HCT116 (cell line): ENCODE measurements around the gene CCDC3. TPM values are rescaled to one million over a fixed set of nuclear protein-coding genes. Genes with fewer than 3 reads are reported as not detected.

Experiments used
- ATAC-seq: fragments of 200-7000 bp; cut with Tn5 transposase; 2 replicates; pipeline ENCODE4 v1.9.1; 2020; ENCODE audit warnings: mild to moderate bottlenecking, moderate library complexity
- BruUV-seq: library from RNA; stranded (reverse); fragments of 400-500 nt; replicated peaks from 2 replicates; lab custom pipeline; 2021; lab: Mats Ljungman, UMichigan
- CTCF ChIA-PET: fragments of 300-600 bp; sonication (Branson Sonifier 250); formaldehyde crosslinking; loops from one replicate; lab custom pipeline; 2021; ENCODE audit warnings: antibody characterized with exemption; lab: Charles Lee
- POLR2A ChIA-PET: fragments of 300-600, 350-600 bp; sonication (Branson Sonifier 250); formaldehyde crosslinking; loops from one replicate; lab custom pipeline; 2021; ENCODE audit warnings: antibody characterized with exemption; lab: Charles Lee
- RAD21 ChIA-PET, 2 experiments: fragments of 300-600 bp; sonication (Branson Sonifier 250); formaldehyde crosslinking; loops; one replicate each; lab custom pipeline; 2023; ENCODE audit warnings: low total read pairs in 2 of 2; ENCODE audit not compliant: uncharacterized antibody in 2 of 2, unreplicated experiment in 2 of 2, low non-redundant PET in 1 of 2; lab: Charles Lee
- DNase-seq: peaks from one replicate; pipeline ENCODE4 v3.0.0-alpha.2; 2010; ENCODE audit warnings: low read depth, low spot score
- H2AFZ ChIP-seq: fragments of 200-600 bp; shearing (Covaris generic), sonication (generic); 2 replicates; pipeline ENCODE4 v1.6.1; 2017; ENCODE audit warnings: low read depth, mixed run types, mixed read lengths, antibody characterized with exemption, low read length; ENCODE audit not compliant: poor library complexity, severe bottlenecking
- H3K27ac ChIP-seq: 2 replicates; pipeline ENCODE4 v1.5.1; 2012; ENCODE audit warnings: low read depth, low read length
- H3K27me3 ChIP-seq: fragments of 200-600 bp; sonication (generic); 2 replicates; pipeline ENCODE4 v1.6.1; 2016; ENCODE audit warnings: mixed run types, low read length, mixed read lengths; ENCODE audit not compliant: insufficient read depth
- H3K36me3 ChIP-seq, 2 experiments: fragments of 200-500 bp in 1 of 2; fragments of 200-600 bp in 1 of 2; sonication (Bioruptor generic) in 1 of 2; sonication (generic) in 1 of 2; 2 replicates each; pipeline versions ENCODE4 v1.5.1 to v1.6.1; 2014 to 2016; ENCODE audit warnings: low read length in 2 of 2, inconsistent platforms in 1 of 2, mixed read lengths in 1 of 2, mixed run types in 1 of 2; ENCODE audit not compliant: insufficient read depth in 2 of 2, control insufficient read depth in 1 of 2
- H3K4me1 ChIP-seq, 2 experiments: fragments of 200-600 bp in 1 of 2; sonication (generic) in 1 of 2; 2 replicates each; pipeline versions ENCODE4 v1.5.1 to v1.6.1; 2012 to 2017; ENCODE audit warnings: low read length in 2 of 2, inconsistent platforms in 1 of 2, mild to moderate bottlenecking in 1 of 2, mixed read lengths in 1 of 2, mixed run types in 1 of 2, moderate library complexity in 1 of 2; ENCODE audit not compliant: insufficient read depth in 2 of 2, control insufficient read depth in 1 of 2
- H3K4me2 ChIP-seq: fragments of 200-600 bp; sonication (generic); 2 replicates; pipeline ENCODE4 v1.6.1; 2017; ENCODE audit warnings: mixed run types, low read length, mixed read lengths
- H3K4me3 ChIP-seq, 2 experiments: fragments of 200-600 bp in 1 of 2; sonication (generic) in 1 of 2; replicated peaks in 1 of 2; 2 replicates each; pipeline ENCODE4 v1.5.1; 2011 to 2016; ENCODE audit warnings: low read length in 2 of 2, control low read depth in 1 of 2, low read depth in 1 of 2, mild to moderate bottlenecking in 1 of 2, mixed read lengths in 1 of 2, mixed run types in 1 of 2
- H3K79me2 ChIP-seq: fragments of 200-600 bp; sonication (generic); 2 replicates; pipeline ENCODE4 v1.6.1; 2017; ENCODE audit warnings: mild to moderate bottlenecking, mixed run types, low read length, moderate library complexity, mixed read lengths; ENCODE audit not compliant: insufficient read depth
- H3K9ac ChIP-seq: fragments of 200-600 bp; sonication (generic); 2 replicates; pipeline ENCODE4 v1.6.1; 2016; ENCODE audit warnings: low read length, mixed read lengths
- H3K9me2 ChIP-seq: fragments of 200-600 bp; sonication (generic), shearing (Covaris generic); 2 replicates; pipeline ENCODE4 v1.6.1; 2017; ENCODE audit warnings: mixed run types, mild to moderate bottlenecking, moderate library complexity; ENCODE audit not compliant: insufficient read depth
- H3K9me3 ChIP-seq, 2 experiments: fragments of 200-500 bp in 1 of 2; fragments of 200-600 bp in 1 of 2; sonication (Bioruptor generic) in 1 of 2; sonication (generic) in 1 of 2; 2 replicates each; pipeline ENCODE4 v1.6.1; 2014 to 2017; ENCODE audit warnings: low read length in 2 of 2, mixed read lengths in 2 of 2, inconsistent platforms in 1 of 2, low read depth in 1 of 2, mild to moderate bottlenecking in 1 of 2, mixed run types in 1 of 2, moderate library complexity in 1 of 2; ENCODE audit not compliant: control insufficient read depth in 1 of 2, insufficient read depth in 1 of 2
- H4K20me1 ChIP-seq: fragments of 200-600 bp; sonication (generic), shearing (Covaris generic); 2 replicates; pipeline ENCODE4 v1.6.1; 2017; ENCODE audit warnings: mixed run types, mild to moderate bottlenecking, moderate library complexity; ENCODE audit not compliant: insufficient read depth
- ATF3 ChIP-seq: IDR thresholded peaks from 2 replicates; pipeline ENCODE4 v1.6.1; 2012
- CBX3 ChIP-seq: IDR thresholded peaks from 2 replicates; pipeline ENCODE4 v1.6.1; 2012; ENCODE audit warnings: low read depth
- CEBPB ChIP-seq: IDR thresholded peaks from 2 replicates; pipeline ENCODE4 v1.6.1; 2012; ENCODE audit warnings: low read depth
- EGR1 ChIP-seq: IDR thresholded peaks from 2 replicates; pipeline ENCODE4 v1.6.1; 2012; ENCODE audit warnings: low read depth
- ELF1 ChIP-seq: IDR thresholded peaks from 2 replicates; pipeline ENCODE4 v1.6.1; 2012; ENCODE audit warnings: low read depth, borderline replicate concordance
- EZH2phosphoT487 ChIP-seq: fragments of 200-600 bp; IDR thresholded peaks from 2 replicates; pipeline ENCODE4 v1.6.1; 2018; ENCODE audit warnings: antibody characterized with exemption, borderline replicate concordance
- FOSL1 ChIP-seq: IDR thresholded peaks from 2 replicates; pipeline ENCODE4 v1.6.1; 2012; ENCODE audit warnings: low read depth
- RAD21 ChIP-seq: IDR thresholded peaks from 2 replicates; pipeline ENCODE4 v1.6.1; 2012; ENCODE audit warnings: low read depth, mild to moderate bottlenecking
- REST ChIP-seq: IDR thresholded peaks from 2 replicates; pipeline ENCODE4 v1.6.1; 2012; ENCODE audit warnings: low read depth
- ZBTB33 ChIP-seq: IDR thresholded peaks from 2 replicates; pipeline ENCODE4 v1.6.1; 2011; ENCODE audit warnings: mild to moderate bottlenecking, low read length, moderate library complexity; ENCODE audit not compliant: insufficient replicate concordance; ENCODE audit errors: extremely low read depth
- ZFX ChIP-seq: fragments of 450-650 bp; IDR thresholded peaks from 2 replicates; pipeline ENCODE4 v1.6.1; 2017
- intact Hi-C: fragments of 100-400 bp; cut with micrococcal nuclease; formaldehyde crosslinking; loops from 2 replicates; pipeline ENCODE4 v1.10.0; 2022
- total RNA-seq: library from RNA; stranded (reverse); gene quantifications from one replicate; pipeline ENCODE4 v1.2.1, GENCODE V29; 2021; ENCODE audit not compliant: unreplicated experiment

CCDC3 gene
- total RNA-seq, 1 experiment from 2014 or later = 10.5 TPM

- ChIA-PET POLR2A (no interaction called here), RAD21 (no interaction called here), CTCF (no interaction called here)
- H3K9ac ChIP-seq = no peak overlapping the region
- no peaks in the 10 kb centered on the region for H3K4me1 ChIP-seq
- no TSS peak for BruUV-seq
- H4K20me1 ChIP-seq = no peaks in the 10 kb centered on the region
- H3K27me3 ChIP-seq = no peaks in the 10 kb centered on the region
- H3K9me2 ChIP-seq = no peaks in the 10 kb centered on the region
- H3K4me3 ChIP-seq = no peak overlapping the region
- H3K27ac ChIP-seq = no peak overlapping the region
- no peak overlapping the region for H2AFZ ChIP-seq
- no peaks in the 10 kb centered on the region for H3K9me3 ChIP-seq
- no peaks in the 10 kb centered on the region for H3K36me3 ChIP-seq
- DNase-seq (no peak), ATAC-seq (no peak)
- TF ChIP-seq ELF1 (no peak), EGR1 (no peak), REST (no peak), EZH2phosphoT487 (no peak), CBX3 (no peak), RAD21 (no peak), ZFX (no peak), FOSL1 (no peak), CEBPB (no peak), ATF3 (no peak), ZBTB33 (no peak)
- intact Hi-C loops = no loop called here
- no peak overlapping the region for H3K4me2 ChIP-seq
- no peaks in the 10 kb centered on the region for H3K79me2 ChIP-seq
Measured at GRCh38 chr10:12925845-12926244, 75.7 kb downstream of the CCDC3 start.
